Thoracic aorta (tissue), 2 donors: ENCODE data around the gene CASP6. TPM values are rescaled to one million over a fixed set of nuclear protein-coding genes. Genes with fewer than 3 reads are reported as not detected.

ENCODE experiments used
- ATAC-seq: fragments of 150-250 bp; one replicate; pipeline ENCODE4 v1.8.0; 2017; ENCODE audit warnings: low read depth; ENCODE audit not compliant: insufficient number of reproducible peaks, low FRiP score
- DNase-seq: peaks from one replicate; pipeline ENCODE4 v3.0.0-alpha.2; 2020; ENCODE audit warnings: low spot score
- H3K27ac ChIP-seq, 2 donors: fragments of 200-600 bp; sonication (generic); 1 replicate in 1 of 2; 2 replicates in 1 of 2; pipeline ENCODE4 v1.5.1; 2016; ENCODE audit warnings: mild to moderate bottlenecking in 2 of 2, moderate library complexity in 2 of 2
- H3K27me3 ChIP-seq: fragments of 200-600 bp; sonication (generic); replicated peaks from 2 replicates; pipeline ENCODE4 v1.6.0; 2016; ENCODE audit warnings: mild to moderate bottlenecking; ENCODE audit not compliant: insufficient read depth
- H3K36me3 ChIP-seq: fragments of 200-600 bp; sonication (generic); one replicate; pipeline ENCODE4 v1.5.1; 2016
- H3K4me1 ChIP-seq, 2 donors: fragments of 200-600 bp; sonication (generic); 1 replicate in 1 of 2; 2 replicates in 1 of 2; pipeline versions ENCODE4 v1.5.1 to v1.6.0; 2016; ENCODE audit warnings: low read depth in 2 of 2, mild to moderate bottlenecking in 1 of 2; ENCODE audit not compliant: control insufficient read depth in 1 of 2
- H3K4me3 ChIP-seq: fragments of 200-600 bp; sonication (generic); 2 replicates; pipeline ENCODE4 v1.5.1; 2016; ENCODE audit warnings: mild to moderate bottlenecking
- H3K9me3 ChIP-seq: fragments of 200-600 bp; sonication (generic); 2 replicates; pipeline ENCODE4 v1.5.1; 2016
- CTCF ChIP-seq: fragments of 200-600 bp; sonication (generic); IDR thresholded peaks from one replicate; pipeline ENCODE4 v1.5.1; 2019; ENCODE audit warnings: antibody characterized with exemption
- total RNA-seq, 2 donors: library from RNA; depleted of rRNA; stranded (reverse); fragments of >200 nt; gene quantifications; one replicate each; pipeline versions ENCODE4 v1.1.0 to v1.2.3, GENCODE V29; 2016

Gene CASP6
- total RNA-seq, 2 donors from 2014 or later = 9.0 to 17.3 TPM

- no peaks in the 10 kb centered on the region for H3K36me3 ChIP-seq
- DNase-seq = no peak
- no peak overlapping the region for H3K27ac ChIP-seq
- H3K9me3 ChIP-seq = no peaks in the 10 kb centered on the region
- H3K27me3 ChIP-seq = no peaks in the 10 kb centered on the region
- ATAC-seq = no peak
- H3K4me1 ChIP-seq = no peaks in the 10 kb centered on the region
- no peak for TF ChIP-seq CTCF
- H3K4me3 ChIP-seq = no peak overlapping the region
Measured at GRCh38 chr4:109676886-109677285, 26.4 kb downstream of the CASP6 start.

GRCh38 chr4:109675843-109676242 lies 27.4 kb downstream of the CASP6 start:
- Histone ChIP-seq H3K4me1 (no peaks in the 10 kb centered on the region), H3K27ac (no peak overlapping the region), H3K4me3 (no peak overlapping the region), H3K9me3 (no peaks in the 10 kb centered on the region), H3K27me3 (no peaks in the 10 kb centered on the region), H3K36me3 (no peaks in the 10 kb centered on the region)
- no peak for TF ChIP-seq CTCF
- DNase-seq (no peak), ATAC-seq (no peak)

GRCh38 chr4:109675181-109675580 lies 28.1 kb downstream of the CASP6 start:
- no peak overlapping the region for H3K4me3 ChIP-seq
- no peak for TF ChIP-seq CTCF
- H3K27ac ChIP-seq = no peak overlapping the region
- no peaks in the 10 kb centered on the region for H3K36me3 ChIP-seq
- H3K4me1 ChIP-seq = no peaks in the 10 kb centered on the region
- no peak for ATAC-seq
- DNase-seq = no peak
- H3K9me3 ChIP-seq = no peaks in the 10 kb centered on the region
- H3K27me3 ChIP-seq = no peaks in the 10 kb centered on the region

- DNase-seq (no peak), ATAC-seq (no peak)
- Histone ChIP-seq H3K9me3 (no peaks in the 10 kb centered on the region), H3K36me3 (no peaks in the 10 kb centered on the region), H3K27ac (no peak overlapping the region), H3K27me3 (no peaks in the 10 kb centered on the region), H3K4me1 (no peaks in the 10 kb centered on the region), H3K4me3 (no peak overlapping the region)
- no peak for TF ChIP-seq CTCF
Measured at GRCh38 chr4:109673303-109673702, 29.9 kb downstream of the CASP6 start.

GRCh38 chr4:109672169-109672930 lies 30.9 kb downstream of the CASP6 start:
- no peak for DNase-seq
- ATAC-seq = no peak
- H3K9me3 ChIP-seq = no peaks in the 10 kb centered on the region
- H3K36me3 ChIP-seq = no peaks in the 10 kb centered on the region
- H3K4me3 ChIP-seq = no peak overlapping the region
- no peaks in the 10 kb centered on the region for H3K4me1 ChIP-seq
- no peak overlapping the region for H3K27ac ChIP-seq
- no peaks in the 10 kb centered on the region for H3K27me3 ChIP-seq
- TF ChIP-seq CTCF = no peak
